Cerebellar cortex (tissue), 1 donor: ENCODE data around the gene MTR.

ENCODE experiments used
- DNase-seq: peaks from one replicate; pipeline ENCODE4 v3.0.0-alpha.2; 2015; ENCODE audit warnings: low spot score

The MTR gene

GRCh38 chr1:236795035-236795756 lies at the start of gene MTR:
TSS of gene MTR (plus strand) at chr1:236795292. CDS start at chr1:236795704, 412 bp downstream.
- DNase-seq: peak; percentile 99

DNA sequence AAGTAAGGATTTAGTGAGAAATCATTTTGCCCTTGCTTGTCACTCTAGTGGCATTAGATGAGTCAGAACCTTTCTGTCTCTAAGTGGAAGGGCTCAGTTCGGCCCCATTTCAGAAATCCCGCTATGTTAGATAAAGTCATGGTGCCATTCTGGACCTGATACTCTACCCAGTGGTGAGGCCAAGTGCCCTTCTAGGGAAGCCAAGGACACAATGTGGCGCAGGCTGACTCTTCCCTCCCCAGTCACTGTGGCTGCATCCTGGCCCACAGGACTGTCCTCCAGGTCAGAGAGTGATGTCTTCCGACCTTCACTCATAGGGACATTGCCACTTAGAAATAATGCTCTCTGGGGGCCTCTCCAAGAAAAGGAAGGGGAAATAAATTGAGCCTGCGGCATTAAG lies 48.3 kb upstream of the MTR start:
- no peak for DNase-seq

- no peak for DNase-seq
These were observed 47.6 kb upstream of the MTR start for GRCh38 chr1:236747311-236747985.

- no peak for DNase-seq
These were observed 46.7 kb upstream of the MTR start for GRCh38 chr1:236748268-236748870.

DNA sequence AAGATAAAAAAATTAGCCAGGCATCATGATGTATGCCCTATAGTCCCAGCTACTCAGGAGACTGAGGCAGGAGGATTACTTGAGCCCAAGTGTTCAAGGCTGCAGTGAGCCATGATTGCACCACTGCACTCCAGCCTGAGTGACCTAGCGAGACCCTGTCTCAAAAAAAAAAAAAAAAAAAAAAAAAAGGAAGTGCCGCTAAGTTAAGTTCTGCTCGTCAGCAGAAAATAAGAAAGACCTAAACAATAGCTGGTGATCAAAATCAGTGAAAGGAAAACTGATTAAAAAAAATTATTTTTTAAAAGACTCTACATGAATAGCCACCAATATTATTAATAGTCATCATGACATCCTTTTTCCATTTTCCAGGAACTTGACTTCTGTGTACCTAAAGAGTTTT lies 44.2 kb upstream of the MTR start:
- DNase-seq: no peak

DNA sequence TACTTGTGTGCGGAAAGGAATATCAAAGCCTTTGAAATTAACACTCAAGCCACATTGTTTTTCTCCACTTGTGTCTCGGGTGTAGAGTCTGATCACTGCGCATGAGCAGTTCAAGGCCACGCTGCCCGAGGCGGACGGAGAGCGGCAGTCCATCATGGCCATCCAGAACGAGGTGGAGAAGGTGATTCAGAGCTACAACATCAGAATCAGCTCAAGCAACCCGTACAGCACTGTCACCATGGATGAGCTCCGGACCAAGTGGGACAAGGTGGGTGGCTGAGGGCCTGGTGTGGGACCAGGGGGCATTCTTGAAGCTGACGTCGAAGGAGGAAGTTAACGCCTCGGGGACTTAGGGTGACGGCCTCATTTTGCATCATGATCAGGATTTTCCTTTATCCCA lies 43.7 kb upstream of the MTR start:
- no peak for DNase-seq

- no peak for DNase-seq
These were observed 43.2 kb upstream of the MTR start for GRCh38 chr1:236751935-236752334.

DNA sequence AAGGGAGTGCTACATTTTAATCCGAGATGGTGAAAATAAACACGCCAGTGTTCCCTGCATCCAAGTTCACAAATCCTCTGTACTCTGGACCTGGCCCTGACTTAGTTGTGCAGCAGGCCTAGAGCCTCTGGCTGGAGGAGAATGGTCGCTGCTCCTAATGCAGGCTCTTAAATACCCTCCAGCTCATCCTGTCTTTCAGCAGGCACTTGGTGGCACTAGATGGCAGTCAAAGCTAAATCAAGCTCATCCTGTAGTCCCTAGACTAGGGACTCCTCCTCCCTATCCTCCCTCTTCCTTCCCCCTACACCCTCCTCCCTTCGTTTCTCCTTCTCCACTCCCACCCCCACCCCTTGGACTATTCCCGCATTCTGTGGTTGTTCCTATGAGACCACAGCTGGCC lies 41.6 kb upstream of the MTR start:
- peak; percentile 72 for DNase-seq

- DNase-seq: no peak
These were observed 41.1 kb upstream of the MTR start for GRCh38 chr1:236753964-236754363.

DNA sequence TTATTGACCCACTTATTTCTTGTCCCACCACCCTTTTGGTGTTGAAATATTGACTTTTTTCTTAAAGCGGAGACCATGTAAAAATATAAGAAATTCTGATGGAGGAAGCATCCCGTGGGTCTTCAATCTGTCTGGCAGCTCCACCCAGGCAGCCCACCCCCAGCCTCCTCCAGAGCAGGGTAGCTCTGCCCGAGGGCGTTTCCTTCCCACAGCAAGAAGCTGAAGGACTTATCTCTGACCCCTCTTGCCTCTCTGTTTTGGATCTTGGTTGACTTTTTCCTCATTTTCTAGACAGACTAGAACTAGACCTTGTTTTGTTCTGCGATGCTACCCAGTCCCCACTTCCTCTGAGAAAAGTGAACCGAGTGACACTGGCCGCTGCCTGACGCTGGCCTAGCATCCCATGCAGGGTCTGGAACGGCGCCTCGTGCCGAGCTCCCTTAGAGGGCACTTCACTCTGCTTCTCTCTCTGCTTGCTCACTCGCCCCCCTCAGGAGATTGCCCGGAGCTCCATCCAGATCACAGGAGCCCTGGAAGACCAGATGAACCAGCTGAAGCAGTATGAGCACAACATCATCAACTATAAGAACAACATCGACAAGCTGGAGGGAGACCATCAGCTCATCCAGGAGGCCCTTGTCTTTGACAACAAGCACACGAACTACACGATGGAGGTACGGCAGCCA lies 40.4 kb upstream of the MTR start:
- no peak for DNase-seq

- no peak for DNase-seq
These were observed 37.5 kb upstream of the MTR start for GRCh38 chr1:236757640-236758039.

- DNase-seq: peak; percentile 47
These were observed 35.7 kb upstream of the MTR start for GRCh38 chr1:236759252-236759859.

GRCh38 chr1:236760480-236760879 lies 34.6 kb upstream of the MTR start:
- no peak for DNase-seq

DNA sequence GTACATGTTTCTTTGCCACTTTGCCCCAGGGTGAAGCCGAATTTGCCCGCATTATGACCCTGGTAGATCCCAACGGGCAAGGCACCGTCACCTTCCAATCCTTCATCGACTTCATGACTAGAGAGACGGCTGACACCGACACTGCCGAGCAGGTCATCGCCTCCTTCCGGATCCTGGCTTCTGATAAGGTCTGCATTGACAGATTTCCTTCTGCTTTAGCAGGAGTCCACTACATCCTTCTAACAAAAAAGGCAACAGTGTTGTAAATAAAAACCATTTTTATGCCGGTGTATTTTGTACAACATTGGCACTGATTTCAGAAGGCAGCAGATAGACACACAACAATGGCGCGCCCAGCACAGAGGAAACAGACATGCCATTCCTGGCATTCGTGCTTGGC lies 34.1 kb upstream of the MTR start:
- DNase-seq: no peak

DNA sequence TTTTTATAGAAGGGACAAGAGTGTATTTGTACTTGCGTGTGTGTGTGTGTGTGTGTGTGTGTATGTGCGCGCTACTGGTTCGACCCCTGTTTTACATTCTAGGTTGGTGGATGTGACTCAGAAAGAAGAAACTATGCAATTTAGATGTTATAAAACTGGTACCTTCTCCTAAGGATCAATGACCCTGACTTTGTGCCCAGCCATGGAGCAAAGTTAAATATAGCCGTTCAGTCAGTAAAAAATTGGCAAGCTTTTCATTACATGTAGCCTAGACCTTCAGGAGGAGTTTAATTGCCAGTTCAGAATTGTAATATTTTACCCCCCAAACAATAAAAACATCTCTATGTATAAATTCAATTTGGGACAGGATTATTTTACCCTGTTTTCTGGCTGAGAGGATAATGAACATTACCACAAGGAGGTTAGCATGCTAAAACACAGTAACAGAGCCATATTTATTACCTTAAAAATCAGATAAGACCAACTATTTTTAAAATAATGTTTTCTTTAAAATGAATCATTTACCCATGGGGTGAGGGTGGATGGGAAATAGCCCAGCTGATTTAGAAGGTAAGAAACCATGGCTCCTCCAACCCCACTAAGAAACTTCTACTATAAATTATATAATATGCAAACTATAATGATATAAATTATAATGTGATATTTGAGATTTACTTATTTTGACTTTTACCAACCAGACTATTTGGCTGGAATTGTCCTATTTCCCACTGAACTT lies 33.5 kb upstream of the MTR start:
- no peak for DNase-seq

GRCh38 chr1:236762410-236762809 lies 32.7 kb upstream of the MTR start:
- DNase-seq: no peak

GRCh38 chr1:236765831-236766230 lies 29.3 kb upstream of the MTR start:
- DNase-seq: no peak

DNA sequence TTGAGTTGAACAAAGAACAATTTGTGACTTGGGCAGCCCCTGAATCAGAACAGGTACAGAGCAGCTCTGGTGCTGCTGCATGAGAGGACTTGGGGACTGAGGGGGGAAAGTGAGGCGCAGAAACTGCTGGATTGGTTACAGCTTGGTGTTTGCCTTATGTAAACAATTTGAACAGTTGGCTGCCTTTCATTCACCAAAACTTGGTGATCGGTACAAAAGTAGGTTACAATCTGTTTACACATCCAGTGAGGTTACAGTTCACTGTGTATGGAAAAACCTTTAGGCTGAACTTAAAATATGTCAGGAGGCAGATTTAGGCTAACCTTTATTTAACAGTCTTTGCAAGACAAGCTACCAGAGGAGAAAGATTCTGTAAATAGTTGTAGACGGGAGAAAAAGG lies 28.6 kb upstream of the MTR start:
- no peak for DNase-seq

DNA sequence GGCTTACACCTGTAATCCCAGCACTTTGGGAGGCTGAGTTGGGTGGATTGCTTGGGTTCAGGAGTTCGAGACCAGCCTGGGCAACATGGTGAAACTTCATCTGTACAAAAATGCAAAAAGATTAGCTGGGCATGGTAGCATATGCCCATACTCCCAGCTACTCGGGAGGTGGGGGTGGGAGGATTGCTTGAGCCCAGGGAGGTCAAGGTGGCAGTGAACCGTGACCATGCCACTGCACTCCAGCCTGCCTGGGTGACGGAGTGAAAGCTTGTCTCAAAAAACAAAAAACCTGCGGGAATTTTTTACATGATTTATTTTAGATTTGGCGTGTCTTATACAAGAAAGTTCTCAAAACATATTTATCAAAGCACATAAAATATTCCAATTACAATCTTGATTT lies 27.8 kb upstream of the MTR start:
- no peak for DNase-seq

DNA sequence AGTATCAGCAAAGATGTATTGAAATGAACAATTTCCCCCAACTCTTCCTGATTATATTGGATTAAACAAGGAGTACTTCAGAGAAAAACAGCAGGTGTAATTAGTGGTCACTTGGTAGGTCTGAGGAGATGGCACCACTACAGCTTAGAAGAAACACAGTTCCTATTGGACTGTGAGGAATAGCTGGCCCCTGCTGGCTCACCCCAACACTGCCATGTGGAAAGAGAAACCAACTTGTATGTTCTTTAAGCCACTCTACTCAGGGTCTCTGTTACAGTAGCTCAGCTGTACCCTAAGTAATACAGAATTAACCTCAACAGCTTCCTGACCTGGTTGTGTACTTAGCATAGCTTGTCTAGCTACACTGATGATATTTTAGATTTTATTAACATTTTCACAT lies 26.5 kb upstream of the MTR start:
- no peak for DNase-seq

DNA sequence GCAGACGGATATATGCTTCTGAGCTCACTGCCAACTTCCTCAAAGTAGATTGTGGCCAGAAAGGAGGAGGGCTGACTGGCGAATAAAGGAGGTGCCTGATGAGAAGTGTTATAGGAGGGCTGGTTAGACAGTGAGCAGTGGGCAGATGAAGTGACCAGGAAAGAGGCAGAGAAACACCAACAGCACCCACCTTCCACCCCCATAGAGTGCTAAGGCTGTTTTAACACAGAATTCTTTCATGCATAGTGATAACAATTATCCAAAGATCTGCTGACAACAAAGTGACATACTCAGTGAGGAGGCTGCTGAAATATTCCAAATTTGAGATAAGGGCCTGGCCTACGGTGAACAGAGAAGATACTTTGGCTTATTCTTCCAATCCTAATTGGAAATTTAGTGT lies 21.2 kb upstream of the MTR start:
- DNase-seq: no peak

GRCh38 chr1:236774926-236775325 lies 20.2 kb upstream of the MTR start:
- peak; percentile 25 for DNase-seq
